KMS-11 (cell line): ENCODE data around the gene ACVR1.

Source experiments
- H2AFZ ChIP-seq: fragments of 200-600 bp; sonication (generic); 2 replicates; pipeline ENCODE4 v1.6.1; 2016; ENCODE audit warnings: antibody characterized with exemption, mixed run types, low read depth
- H3K27ac ChIP-seq: fragments of 200-600 bp; sonication (generic); 2 replicates; pipeline ENCODE4 v1.6.1; 2016; ENCODE audit warnings: mild to moderate bottlenecking, mixed run types
- H3K27me3 ChIP-seq: fragments of 200-600 bp; sonication (generic); 2 replicates; pipeline ENCODE4 v1.6.1; 2017; ENCODE audit warnings: mild to moderate bottlenecking, low read depth, mixed run types, moderate library complexity; ENCODE audit not compliant: insufficient read depth
- H3K36me3 ChIP-seq: fragments of 200-600 bp; sonication (generic); 2 replicates; pipeline ENCODE4 v1.6.1; 2017; ENCODE audit warnings: mild to moderate bottlenecking, mixed run types; ENCODE audit not compliant: insufficient read depth
- H3K4me1 ChIP-seq: fragments of 200-600 bp; sonication (generic); 2 replicates; pipeline ENCODE4 v1.6.1; 2016; ENCODE audit warnings: mild to moderate bottlenecking, low read depth, mixed run types; ENCODE audit not compliant: poor library complexity, severe bottlenecking
- H3K4me2 ChIP-seq: fragments of 200-600 bp; sonication (generic); 2 replicates; pipeline ENCODE4 v1.7.0; 2016; ENCODE audit warnings: mild to moderate bottlenecking, mixed run types
- H3K4me3 ChIP-seq: fragments of 200-600 bp; sonication (generic); IDR thresholded peaks from 2 replicates; pipeline ENCODE4 v1.6.1; 2017; ENCODE audit warnings: low read depth, low read length, mixed read lengths; ENCODE audit not compliant: insufficient read depth
- H3K79me2 ChIP-seq: fragments of 200-600 bp; sonication (generic); 2 replicates; pipeline ENCODE4 v1.6.1; 2016; ENCODE audit warnings: low read depth, mixed run types; ENCODE audit not compliant: insufficient read depth
- H3K9ac ChIP-seq: fragments of 200-600 bp; sonication (generic); 2 replicates; pipeline ENCODE4 v1.6.1; 2016; ENCODE audit warnings: mild to moderate bottlenecking, mixed run types
- H4K20me1 ChIP-seq: fragments of 200-600 bp; sonication (generic); 2 replicates; pipeline ENCODE4 v1.6.1; 2016; ENCODE audit warnings: mild to moderate bottlenecking, mixed run types; ENCODE audit not compliant: insufficient read depth
- TF ChIP-seq, protein P1 (sequence below): fragments of 200-600 bp; sonication (generic); conservative IDR thresholded peaks from 2 replicates; pipeline ENCODE4 v1.6.1; 2017; ENCODE audit warnings: low read depth, mild to moderate bottlenecking, antibody characterized with exemption, low read length, moderate library complexity, mixed read lengths

The ACVR1 gene

DNA sequence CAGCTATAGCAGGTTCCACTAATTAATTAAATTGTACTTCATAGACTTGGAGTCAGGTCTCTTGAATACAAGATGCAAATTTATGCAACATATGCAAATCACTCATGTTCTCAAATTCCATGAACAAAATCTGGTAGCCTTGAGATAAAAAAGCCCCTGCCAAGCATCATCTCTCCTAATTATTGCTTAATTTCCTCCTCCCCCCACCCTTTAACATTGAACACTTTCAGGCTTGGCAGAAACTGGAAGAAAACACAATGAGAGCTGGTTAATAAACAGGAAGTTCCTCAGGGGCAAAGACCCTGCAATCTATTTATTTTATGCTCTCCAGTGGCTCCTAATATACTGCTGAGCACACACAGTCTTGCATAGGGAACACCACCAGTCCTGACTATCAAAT, 35.6 kb upstream of the ACVR1 start:
- H3K27ac ChIP-seq, result no peak overlapping the region
- no peak overlapping the region for H2AFZ ChIP-seq
- no peaks in the 10 kb centered on the region for H3K36me3 ChIP-seq
- H3K4me3 ChIP-seq, result no peak overlapping the region
- TF ChIP-seq, protein P1, sequence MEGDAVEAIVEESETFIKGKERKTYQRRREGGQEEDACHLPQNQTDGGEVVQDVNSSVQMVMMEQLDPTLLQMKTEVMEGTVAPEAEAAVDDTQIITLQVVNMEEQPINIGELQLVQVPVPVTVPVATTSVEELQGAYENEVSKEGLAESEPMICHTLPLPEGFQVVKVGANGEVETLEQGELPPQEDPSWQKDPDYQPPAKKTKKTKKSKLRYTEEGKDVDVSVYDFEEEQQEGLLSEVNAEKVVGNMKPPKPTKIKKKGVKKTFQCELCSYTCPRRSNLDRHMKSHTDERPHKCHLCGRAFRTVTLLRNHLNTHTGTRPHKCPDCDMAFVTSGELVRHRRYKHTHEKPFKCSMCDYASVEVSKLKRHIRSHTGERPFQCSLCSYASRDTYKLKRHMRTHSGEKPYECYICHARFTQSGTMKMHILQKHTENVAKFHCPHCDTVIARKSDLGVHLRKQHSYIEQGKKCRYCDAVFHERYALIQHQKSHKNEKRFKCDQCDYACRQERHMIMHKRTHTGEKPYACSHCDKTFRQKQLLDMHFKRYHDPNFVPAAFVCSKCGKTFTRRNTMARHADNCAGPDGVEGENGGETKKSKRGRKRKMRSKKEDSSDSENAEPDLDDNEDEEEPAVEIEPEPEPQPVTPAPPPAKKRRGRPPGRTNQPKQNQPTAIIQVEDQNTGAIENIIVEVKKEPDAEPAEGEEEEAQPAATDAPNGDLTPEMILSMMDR, result no peak
- no peak overlapping the region for H3K9ac ChIP-seq
- H4K20me1 ChIP-seq, result no peaks in the 10 kb centered on the region
- H3K79me2 ChIP-seq, result no peaks in the 10 kb centered on the region
- no peaks in the 10 kb centered on the region for H3K4me1 ChIP-seq
- H3K27me3 ChIP-seq, result no peaks in the 10 kb centered on the region
- no peak overlapping the region for H3K4me2 ChIP-seq

DNA sequence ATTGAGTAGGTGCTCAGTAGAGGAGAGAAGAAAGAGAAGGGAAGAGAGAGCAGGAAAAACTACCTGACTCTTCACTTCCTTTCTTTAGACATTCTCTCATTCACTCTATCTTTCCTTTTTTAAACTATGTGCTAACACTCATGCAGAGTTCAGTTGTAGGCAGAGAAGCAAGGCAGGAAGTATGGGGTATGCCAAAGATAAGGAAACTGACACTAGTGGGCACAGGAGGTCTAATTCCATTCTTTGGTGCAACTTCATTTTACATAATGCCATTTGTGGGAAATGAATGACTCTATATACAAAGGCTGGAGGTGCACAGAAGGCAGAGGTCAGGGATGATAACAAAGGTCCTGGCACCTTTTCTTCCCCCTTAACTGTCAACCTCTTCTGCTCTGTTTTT, 35.1 kb upstream of the ACVR1 start:
- H2AFZ ChIP-seq, result no peak overlapping the region
- H3K9ac ChIP-seq, result no peak overlapping the region
- no peak overlapping the region for H3K4me2 ChIP-seq
- H3K79me2 ChIP-seq, result no peaks in the 10 kb centered on the region
- no peaks in the 10 kb centered on the region for H3K27me3 ChIP-seq
- H3K27ac ChIP-seq, result no peak overlapping the region
- no peaks in the 10 kb centered on the region for H3K36me3 ChIP-seq
- no peak overlapping the region for H3K4me3 ChIP-seq
- no peaks in the 10 kb centered on the region for H4K20me1 ChIP-seq
- H3K4me1 ChIP-seq, result no peaks in the 10 kb centered on the region
- TF ChIP-seq, protein P1, result no peak

- Histone ChIP-seq H3K36me3 (no peaks in the 10 kb centered on the region), H3K4me3 (no peak overlapping the region), H3K79me2 (no peaks in the 10 kb centered on the region), H2AFZ (no peak overlapping the region), H4K20me1 (no peaks in the 10 kb centered on the region), H3K27me3 (no peaks in the 10 kb centered on the region), H3K9ac (no peak overlapping the region), H3K4me1 (peaks cover 18% of the 10 kb centered on the region), H3K4me2 (no peak overlapping the region), H3K27ac (no peak overlapping the region)
- TF ChIP-seq, protein P1, result no peak
Measured at GRCh38 chr2:157905092-157905491, 29.0 kb upstream of the ACVR1 start.

GRCh38 chr2:157903626-157904025, 27.5 kb upstream of the ACVR1 start:
- no peak overlapping the region for H3K27ac ChIP-seq
- no peak overlapping the region for H3K4me2 ChIP-seq
- TF ChIP-seq, protein P1, result no peak
- H3K36me3 ChIP-seq, result no peaks in the 10 kb centered on the region
- no peaks in the 10 kb centered on the region for H3K27me3 ChIP-seq
- no peaks in the 10 kb centered on the region for H4K20me1 ChIP-seq
- H2AFZ ChIP-seq, result no peak overlapping the region
- H3K79me2 ChIP-seq, result no peaks in the 10 kb centered on the region
- H3K4me1 ChIP-seq, result peaks cover 33% of the 10 kb centered on the region
- H3K4me3 ChIP-seq, result no peak overlapping the region
- H3K9ac ChIP-seq, result no peak overlapping the region
